ENCODE results near the gene BARD1.

DNA sequence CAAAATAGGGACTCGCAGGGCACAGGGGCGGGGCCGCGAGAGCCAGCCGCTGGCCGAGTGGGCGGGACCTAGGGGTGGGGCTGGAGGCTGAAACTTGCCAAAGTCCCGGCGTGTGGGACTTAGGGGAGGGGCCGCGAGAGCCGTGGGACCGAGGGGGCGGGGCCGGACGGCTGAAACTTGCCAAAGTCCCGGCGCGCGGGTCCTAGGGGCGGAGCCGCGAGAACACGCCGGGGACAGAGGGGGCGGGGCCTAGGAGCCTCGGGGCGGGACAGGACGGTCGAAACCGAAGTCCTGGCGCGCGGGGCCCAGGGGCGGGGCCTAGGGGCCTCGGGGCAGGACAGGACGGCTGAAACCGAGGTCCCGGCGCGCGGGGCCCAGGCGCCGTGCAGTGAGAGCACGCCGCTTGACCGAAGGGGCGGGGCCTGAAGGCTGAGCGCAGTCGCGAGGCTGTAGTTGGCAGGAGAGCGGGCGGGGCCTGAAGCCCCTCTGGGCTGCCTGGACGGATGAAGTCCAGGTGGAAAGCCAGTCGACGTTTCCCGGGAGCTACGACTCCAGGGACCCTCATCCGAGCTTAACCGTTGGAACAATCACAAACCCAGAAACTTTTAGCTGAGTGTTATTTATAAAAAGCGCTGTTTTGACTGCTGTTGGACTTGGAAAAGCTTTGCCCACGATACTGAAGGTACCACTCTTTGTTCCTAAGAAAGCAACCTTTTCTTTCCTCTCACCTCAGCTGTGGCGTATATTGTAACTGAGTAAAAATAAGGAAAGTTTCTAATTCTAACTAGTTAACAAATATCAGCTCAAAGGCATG is 475 bp upstream of the BARD1 start:
- no peak for TF ChIP-seq ZNF274 (IDR thresholded peaks at IDR 0.05; ENCODE audit: low read depth, low read length)
- no peak for TF ChIP-seq SUZ12 (IDR thresholded peaks at IDR 0.05; ENCODE audit: extremely low read depth, insufficient read depth, insufficient read length)

Data from NT2/D1 (cell line).